ENCODE data around the gene ZBTB48.

Gene ZBTB48

DNA sequence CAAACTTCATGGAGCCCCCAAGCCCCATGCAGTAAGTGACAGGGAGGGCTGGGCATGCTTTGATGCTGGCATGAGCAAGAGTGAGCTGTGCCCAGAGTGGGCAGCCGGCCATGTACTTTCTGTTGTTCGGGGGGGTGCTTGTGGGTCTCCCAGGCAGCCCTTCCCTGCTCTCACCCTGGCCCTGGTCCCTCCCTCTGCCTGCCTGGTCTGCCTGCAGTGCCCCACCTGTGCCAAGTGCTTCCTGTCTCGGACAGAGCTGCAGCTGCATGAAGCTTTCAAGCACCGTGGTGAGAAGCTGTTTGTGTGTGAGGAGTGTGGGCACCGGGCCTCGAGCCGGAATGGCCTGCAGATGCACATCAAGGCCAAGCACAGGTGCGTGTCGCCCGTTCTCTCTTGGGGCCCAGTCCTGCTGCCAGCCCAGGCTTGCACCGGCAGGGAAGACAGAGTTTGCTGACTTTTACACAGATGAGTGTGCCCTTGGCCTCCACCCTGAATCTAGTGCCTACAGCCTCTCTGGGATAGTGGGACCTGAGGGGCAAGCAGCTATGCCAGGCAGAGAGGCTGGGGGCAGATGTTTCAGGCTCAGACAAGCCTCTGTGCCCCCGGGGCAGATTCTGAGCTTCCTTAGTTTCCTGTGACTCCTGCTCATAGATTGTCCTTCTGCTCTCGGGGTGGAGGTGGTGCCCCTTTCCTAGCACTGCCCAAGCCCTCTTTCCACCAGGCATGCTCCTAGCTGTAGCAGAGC is 7.6 kb downstream of the ZBTB48 start:
- Histone ChIP-seq H3K27ac (ENCODE audit: low read depth, low read length) (peak overlapping the region; percentile 57), H3K4me1 (ENCODE audit: control insufficient read depth, insufficient read depth, low read length) (peaks cover 9% of the 10 kb centered on the region), H3K36me3 (ENCODE audit: control insufficient read depth, insufficient read depth, low read length) (peaks cover 22% of the 10 kb centered on the region), H3K4me3 (ENCODE audit: low read length) (no peak overlapping the region), H3K27me3 (ENCODE audit: control insufficient read depth, insufficient read depth, low read length) (no peaks in the 10 kb centered on the region), H3K9ac (ENCODE audit: low read length) (no peak overlapping the region)

DNA sequence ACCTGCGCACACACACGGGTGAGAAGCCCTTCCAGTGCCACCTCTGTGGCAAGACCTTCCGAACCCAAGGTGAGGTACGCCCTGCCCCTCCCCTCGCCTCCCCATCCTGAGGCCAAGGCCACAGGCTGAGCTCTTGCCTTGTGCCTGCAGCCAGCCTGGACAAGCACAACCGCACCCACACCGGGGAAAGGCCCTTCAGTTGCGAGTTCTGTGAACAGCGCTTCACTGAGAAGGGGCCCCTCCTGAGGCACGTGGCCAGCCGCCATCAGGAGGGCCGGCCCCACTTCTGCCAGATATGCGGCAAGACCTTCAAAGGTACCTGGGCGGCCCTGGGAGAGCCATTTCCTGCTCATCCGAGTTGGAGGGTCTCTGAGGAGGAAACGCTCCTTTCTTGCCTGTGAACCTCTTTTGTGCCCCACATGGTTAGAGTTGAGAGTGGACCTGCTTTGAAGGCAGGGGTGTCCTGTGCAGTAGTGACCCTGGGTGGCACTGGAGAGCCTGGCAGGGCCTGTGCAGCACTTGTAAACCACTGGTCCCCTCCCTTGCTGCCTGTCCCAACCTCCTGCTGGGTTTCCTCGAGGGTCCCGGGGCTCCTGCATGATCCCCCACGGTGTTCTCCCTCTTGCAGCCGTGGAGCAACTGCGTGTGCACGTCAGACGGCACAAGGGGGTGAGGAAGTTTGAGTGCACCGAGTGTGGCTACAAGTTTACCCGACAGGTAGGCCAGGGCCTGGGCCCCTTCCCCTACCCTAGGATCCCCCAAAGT is 8.5 kb downstream of the ZBTB48 start:
- H3K36me3 ChIP-seq (ENCODE audit: control insufficient read depth, insufficient read depth, low read length): peaks cover 30% of the 10 kb centered on the region
- H3K27me3 ChIP-seq (ENCODE audit: control insufficient read depth, insufficient read depth, low read length): no peaks in the 10 kb centered on the region
- H3K4me1 ChIP-seq (ENCODE audit: control insufficient read depth, insufficient read depth, low read length): peaks cover 9% of the 10 kb centered on the region
- no peak overlapping the region for H3K9ac ChIP-seq (ENCODE audit: low read length)
- no peak overlapping the region for H3K4me3 ChIP-seq (ENCODE audit: low read length)
- no peak overlapping the region for H3K27ac ChIP-seq (ENCODE audit: low read depth, low read length)

DNA sequence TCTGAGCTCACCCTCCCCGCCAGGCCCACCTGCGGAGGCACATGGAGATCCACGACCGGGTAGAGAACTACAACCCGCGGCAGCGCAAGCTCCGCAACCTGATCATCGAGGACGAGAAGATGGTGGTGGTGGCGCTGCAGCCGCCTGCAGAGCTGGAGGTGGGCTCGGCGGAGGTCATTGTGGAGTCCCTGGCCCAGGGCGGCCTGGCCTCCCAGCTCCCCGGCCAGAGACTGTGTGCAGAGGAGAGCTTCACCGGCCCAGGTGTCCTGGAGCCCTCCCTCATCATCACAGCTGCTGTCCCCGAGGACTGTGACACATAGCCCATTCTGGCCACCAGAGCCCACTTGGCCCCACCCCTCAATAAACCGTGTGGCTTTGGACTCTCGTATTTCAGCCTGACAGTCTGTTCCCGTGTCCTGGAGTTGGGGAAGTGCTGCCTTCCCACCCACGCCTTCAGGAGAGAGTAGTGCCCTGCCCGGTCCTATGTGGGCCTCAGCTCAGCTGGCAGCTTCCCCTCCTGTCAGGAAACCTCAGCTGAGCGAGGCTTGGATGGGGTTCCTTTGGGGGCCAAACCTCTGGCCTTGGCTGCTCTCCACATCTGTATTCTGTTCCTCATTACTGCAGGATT is 9.2 kb downstream of the ZBTB48 start:
- Histone ChIP-seq H3K36me3 (ENCODE audit: control insufficient read depth, insufficient read depth, low read length) (peaks cover 37% of the 10 kb centered on the region), H3K4me1 (ENCODE audit: control insufficient read depth, insufficient read depth, low read length) (peaks cover 9% of the 10 kb centered on the region), H3K9ac (ENCODE audit: low read length) (no peak overlapping the region), H3K4me3 (ENCODE audit: low read length) (no peak overlapping the region), H3K27ac (ENCODE audit: low read depth, low read length) (no peak overlapping the region), H3K27me3 (ENCODE audit: control insufficient read depth, insufficient read depth, low read length) (no peaks in the 10 kb centered on the region)

DNA sequence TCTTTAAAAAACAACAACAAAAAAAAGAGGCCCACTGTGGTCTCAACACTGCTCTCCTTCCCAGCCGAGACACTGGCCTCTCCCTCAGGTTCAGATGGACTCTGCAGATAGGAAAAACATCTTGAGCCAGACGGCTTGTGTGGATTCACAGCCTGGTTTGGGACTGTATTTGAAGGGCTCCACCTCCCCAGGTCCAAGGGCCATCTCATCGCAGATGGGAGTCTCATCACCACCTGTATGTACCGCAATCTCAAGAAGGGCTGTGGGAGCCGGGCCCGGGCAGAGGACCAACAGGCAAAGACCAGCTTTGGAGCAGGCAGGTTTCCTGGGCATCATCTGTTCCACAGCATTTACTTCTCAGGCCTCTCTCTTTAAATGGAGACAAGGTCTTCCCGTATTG is 10.3 kb downstream of the ZBTB48 start:
- Histone ChIP-seq H3K4me1 (ENCODE audit: control insufficient read depth, insufficient read depth, low read length) (peaks cover 9% of the 10 kb centered on the region), H3K36me3 (ENCODE audit: control insufficient read depth, insufficient read depth, low read length) (peaks cover 41% of the 10 kb centered on the region), H3K27me3 (ENCODE audit: control insufficient read depth, insufficient read depth, low read length) (no peaks in the 10 kb centered on the region), H3K4me3 (ENCODE audit: low read length) (no peak overlapping the region), H3K9ac (ENCODE audit: low read length) (no peak overlapping the region), H3K27ac (ENCODE audit: low read depth, low read length) (no peak overlapping the region)

DNA sequence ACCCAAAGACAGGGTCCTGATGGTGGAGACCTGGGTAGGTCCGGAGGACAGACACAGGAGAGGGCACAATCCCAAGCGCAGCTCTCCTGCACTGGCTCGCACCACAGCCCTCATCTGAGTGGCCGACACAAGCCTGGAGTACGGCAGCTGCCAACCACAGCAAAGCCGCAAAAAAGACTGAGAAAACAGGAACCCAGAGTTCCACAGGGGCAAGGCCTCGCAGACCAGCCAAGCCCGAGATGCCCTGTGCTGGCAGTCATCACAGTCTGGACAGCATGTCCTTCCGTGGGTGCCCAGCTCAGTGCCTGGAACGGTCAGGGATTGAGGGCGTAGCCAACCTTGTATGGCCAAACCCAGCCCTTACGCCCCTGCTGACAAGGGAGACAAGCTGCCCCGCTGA is 11.4 kb downstream of the ZBTB48 start:
- H3K27me3 ChIP-seq (ENCODE audit: control insufficient read depth, insufficient read depth, low read length): no peaks in the 10 kb centered on the region
- peaks cover 52% of the 10 kb centered on the region for H3K36me3 ChIP-seq (ENCODE audit: control insufficient read depth, insufficient read depth, low read length)
- no peak overlapping the region for H3K4me3 ChIP-seq (ENCODE audit: low read length)
- H3K4me1 ChIP-seq (ENCODE audit: control insufficient read depth, insufficient read depth, low read length): peaks cover 11% of the 10 kb centered on the region
- no peak overlapping the region for H3K27ac ChIP-seq (ENCODE audit: low read depth, low read length)
- no peak overlapping the region for H3K9ac ChIP-seq (ENCODE audit: low read length)

DNA sequence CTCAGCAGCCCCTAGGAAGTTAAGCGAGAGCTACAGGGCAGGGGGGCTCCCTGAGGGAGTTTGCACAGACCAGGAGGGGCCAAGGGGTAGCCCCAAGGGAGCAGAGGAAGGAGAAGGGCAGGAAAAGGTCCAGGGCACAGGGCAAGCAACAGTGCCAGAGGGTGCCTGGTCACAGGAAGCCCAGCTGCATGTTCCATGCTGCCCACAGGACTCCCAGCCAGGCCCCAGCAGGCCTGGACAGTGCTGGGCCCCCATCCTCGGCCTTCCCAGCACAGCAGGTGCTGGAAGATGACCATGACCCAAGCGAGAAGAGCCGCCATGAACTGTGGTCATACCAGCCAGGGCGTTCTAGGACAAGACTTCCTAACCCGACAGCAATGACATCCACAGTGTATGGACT is 11.8 kb downstream of the ZBTB48 start:
- Histone ChIP-seq H3K9ac (ENCODE audit: low read length) (no peak overlapping the region), H3K4me1 (ENCODE audit: control insufficient read depth, insufficient read depth, low read length) (peaks cover 15% of the 10 kb centered on the region), H3K27ac (ENCODE audit: low read depth, low read length) (no peak overlapping the region), H3K4me3 (ENCODE audit: low read length) (no peak overlapping the region), H3K27me3 (ENCODE audit: control insufficient read depth, insufficient read depth, low read length) (no peaks in the 10 kb centered on the region), H3K36me3 (ENCODE audit: control insufficient read depth, insufficient read depth, low read length) (peaks cover 53% of the 10 kb centered on the region)

DNA sequence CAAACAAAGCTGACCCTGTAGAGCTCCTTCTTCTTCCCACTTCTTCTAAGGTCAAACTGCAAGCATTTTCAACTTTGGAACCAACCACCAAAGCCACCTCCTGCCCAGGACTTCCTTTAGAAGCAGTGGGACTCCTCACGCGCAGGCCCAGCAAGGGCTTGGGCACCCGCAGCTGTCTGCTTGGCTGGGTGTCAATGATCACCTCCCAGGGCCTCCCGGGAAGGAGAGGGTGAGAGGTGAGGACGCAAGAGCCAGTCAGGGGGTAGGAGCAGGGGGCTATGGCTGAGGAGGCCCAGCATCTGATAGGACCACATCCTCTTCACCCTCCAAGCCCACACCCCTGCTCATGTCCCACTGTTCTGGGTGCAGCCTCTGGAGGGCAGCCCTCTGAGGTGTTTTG is 12.6 kb downstream of the ZBTB48 start:
- peaks cover 51% of the 10 kb centered on the region for H3K36me3 ChIP-seq (ENCODE audit: control insufficient read depth, insufficient read depth, low read length)
- no peak overlapping the region for H3K4me3 ChIP-seq (ENCODE audit: low read length)
- H3K4me1 ChIP-seq (ENCODE audit: control insufficient read depth, insufficient read depth, low read length): peaks cover 17% of the 10 kb centered on the region

DNA sequence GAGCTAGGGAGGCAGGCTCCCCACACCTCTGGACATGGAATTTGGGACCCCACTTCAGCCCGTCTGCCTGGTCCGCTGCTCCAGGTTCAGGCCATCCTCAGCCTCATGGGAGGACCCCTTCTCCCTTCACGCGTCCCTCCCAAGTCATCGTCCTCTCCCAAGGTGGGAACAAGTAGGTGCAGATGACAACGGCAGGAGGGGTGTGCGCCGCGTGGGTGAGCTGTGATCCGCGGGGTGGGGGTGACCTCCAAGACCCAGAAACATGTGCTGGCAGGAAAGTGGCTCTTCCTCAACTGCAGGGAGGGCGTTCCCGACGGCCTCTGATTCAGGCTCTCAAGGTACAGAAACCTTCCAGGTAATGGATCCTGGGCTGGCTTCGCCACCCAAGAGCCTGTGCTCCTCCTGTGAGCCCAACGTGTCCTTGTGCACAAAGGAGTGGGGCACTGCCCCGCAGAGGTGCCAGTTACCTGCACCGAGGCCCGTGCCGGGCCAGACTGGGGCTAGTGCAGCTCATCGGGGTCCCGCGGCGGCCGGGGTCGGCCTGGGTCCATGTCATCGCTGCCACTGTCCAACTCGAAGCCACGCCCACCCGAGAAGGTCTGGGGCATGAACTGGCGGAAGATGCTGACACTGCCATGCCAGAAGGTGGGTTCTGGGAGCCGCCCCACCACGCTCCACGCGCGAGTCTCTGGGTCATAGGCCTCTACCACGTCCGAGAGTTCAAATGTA is 13.2 kb downstream of the ZBTB48 start:
- peaks cover 51% of the 10 kb centered on the region for H3K36me3 ChIP-seq (ENCODE audit: control insufficient read depth, insufficient read depth, low read length)
- H3K4me1 ChIP-seq (ENCODE audit: control insufficient read depth, insufficient read depth, low read length): peaks cover 18% of the 10 kb centered on the region
- H3K27ac ChIP-seq (ENCODE audit: low read depth, low read length): no peak overlapping the region
- no peaks in the 10 kb centered on the region for H3K27me3 ChIP-seq (ENCODE audit: control insufficient read depth, insufficient read depth, low read length)
- no peak overlapping the region for H3K9ac ChIP-seq (ENCODE audit: low read length)
- no peak overlapping the region for H3K4me3 ChIP-seq (ENCODE audit: low read length)

More for the DNA sequence above, 12.6 kb downstream of the ZBTB48 start:
- H3K27ac ChIP-seq (ENCODE audit: low read depth, low read length): no peak overlapping the region
- H3K27me3 ChIP-seq (ENCODE audit: control insufficient read depth, insufficient read depth, low read length): no peaks in the 10 kb centered on the region
- H3K9ac ChIP-seq (ENCODE audit: low read length): no peak overlapping the region

DNA sequence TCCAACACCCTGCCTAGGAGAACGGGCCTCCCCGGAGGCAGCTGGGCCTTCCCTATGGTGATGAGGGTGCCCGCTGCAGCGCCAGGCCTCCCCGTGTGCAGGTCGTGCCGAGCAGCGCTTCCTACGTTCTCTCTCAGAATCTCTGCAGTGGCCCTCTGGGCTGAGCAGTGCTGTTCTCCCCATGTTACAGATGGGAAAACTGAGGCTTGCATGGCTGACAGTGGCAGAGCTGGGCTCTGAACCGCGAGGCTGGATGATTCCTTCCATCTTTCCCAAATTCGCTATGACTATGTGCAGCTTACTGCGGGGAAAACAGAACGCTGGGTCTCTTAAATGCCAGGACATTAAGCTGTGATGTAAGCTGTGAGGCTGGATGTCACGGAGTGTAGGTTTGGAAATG is 14.0 kb downstream of the ZBTB48 start:
- Histone ChIP-seq H3K4me3 (ENCODE audit: low read length) (no peak overlapping the region), H3K36me3 (ENCODE audit: control insufficient read depth, insufficient read depth, low read length) (peaks cover 47% of the 10 kb centered on the region), H3K27me3 (ENCODE audit: control insufficient read depth, insufficient read depth, low read length) (no peaks in the 10 kb centered on the region), H3K4me1 (ENCODE audit: control insufficient read depth, insufficient read depth, low read length) (peaks cover 18% of the 10 kb centered on the region), H3K9ac (ENCODE audit: low read length) (no peak overlapping the region), H3K27ac (ENCODE audit: low read depth, low read length) (no peak overlapping the region)

DNA sequence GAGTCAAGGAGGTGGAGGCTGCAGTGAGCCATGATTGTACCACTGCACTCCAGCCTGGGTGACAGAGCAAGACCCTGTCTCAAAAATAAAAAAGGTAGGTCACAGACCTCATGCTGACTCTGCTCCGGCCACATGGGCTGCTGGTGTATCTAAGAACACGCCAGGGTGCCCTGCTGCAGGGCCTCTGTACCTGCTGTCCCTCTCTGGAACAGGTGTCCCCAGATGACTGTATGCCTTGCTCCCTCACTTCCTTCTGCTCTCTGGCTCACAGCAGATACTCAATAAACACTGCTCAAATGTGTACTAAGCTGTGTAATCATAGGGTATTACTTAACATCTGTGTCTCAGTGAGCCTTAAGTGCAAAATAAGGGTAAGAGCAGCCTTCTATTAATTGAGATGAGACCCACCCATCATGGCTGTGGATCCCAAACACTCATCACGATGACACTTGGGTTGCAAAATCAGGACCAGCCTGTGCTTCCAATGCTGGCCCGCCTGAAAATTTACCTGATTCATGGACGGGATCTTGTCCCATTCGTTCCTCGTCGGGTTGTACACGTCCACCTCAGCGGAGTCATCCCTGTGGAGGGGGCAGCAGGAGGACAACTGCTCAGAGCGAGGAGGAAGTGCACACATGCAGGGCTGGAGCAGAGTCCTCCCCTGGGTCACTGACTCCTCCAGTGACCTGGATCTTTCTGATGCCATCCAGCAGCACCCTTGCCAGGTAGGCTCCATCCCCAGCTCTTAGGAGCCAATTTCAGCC is 15.4 kb downstream of the ZBTB48 start:
- Histone ChIP-seq H3K4me3 (ENCODE audit: low read length) (no peak overlapping the region), H3K4me1 (ENCODE audit: control insufficient read depth, insufficient read depth, low read length) (peaks cover 28% of the 10 kb centered on the region), H3K9ac (ENCODE audit: low read length) (no peak overlapping the region), H3K27ac (ENCODE audit: low read depth, low read length) (no peak overlapping the region), H3K27me3 (ENCODE audit: control insufficient read depth, insufficient read depth, low read length) (no peaks in the 10 kb centered on the region), H3K36me3 (ENCODE audit: control insufficient read depth, insufficient read depth, low read length) (peaks cover 49% of the 10 kb centered on the region)

DNA sequence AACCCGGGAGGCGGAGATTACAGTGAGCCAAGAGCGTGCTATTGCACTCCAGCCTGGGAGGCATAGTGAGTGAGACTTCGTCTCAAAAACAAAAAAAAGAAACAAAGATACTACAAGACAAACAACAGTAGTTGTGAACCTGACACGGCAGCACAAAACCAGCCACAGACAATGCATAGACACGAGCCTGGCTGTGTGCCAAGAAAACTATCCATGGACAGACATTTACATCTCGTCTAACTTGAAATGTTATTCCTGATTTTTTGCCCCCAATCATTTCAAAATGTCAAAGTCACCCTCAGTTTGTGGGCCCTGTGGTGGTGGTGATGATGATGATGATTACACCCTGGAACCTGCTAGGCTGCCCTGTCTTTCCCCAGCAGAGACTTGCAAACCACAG is 16.6 kb downstream of the ZBTB48 start:
- no peaks in the 10 kb centered on the region for H3K27me3 ChIP-seq (ENCODE audit: control insufficient read depth, insufficient read depth, low read length)
- H3K4me1 ChIP-seq (ENCODE audit: control insufficient read depth, insufficient read depth, low read length): peaks cover 28% of the 10 kb centered on the region
- H3K4me3 ChIP-seq (ENCODE audit: low read length): no peak overlapping the region
- H3K27ac ChIP-seq (ENCODE audit: low read depth, low read length): no peak overlapping the region
- peaks cover 49% of the 10 kb centered on the region for H3K36me3 ChIP-seq (ENCODE audit: control insufficient read depth, insufficient read depth, low read length)
- no peak overlapping the region for H3K9ac ChIP-seq (ENCODE audit: low read length)
